GM18951 (cell line): ENCODE data around the gene FUT8.
"Not testable (repeated sequence)": the region's sequence is repeated elsewhere in the genome, so short reads cannot be mapped to it uniquely, and the experiment has no call there.

ENCODE experiments used
- POLR2A ChIP-seq: IDR thresholded peaks from 4 replicates; pipeline ENCODE4 v1.6.1; 2011; ENCODE audit warnings: mild to moderate bottlenecking; ENCODE audit not compliant: insufficient read length, insufficient read depth; ENCODE audit errors: extremely low read depth
- in situ Hi-C: fragments of 300-500 bp; cut with MboI; formaldehyde crosslinking; loops from one replicate; pipeline ENCODE4 v1.12.0; 2022; ENCODE audit warnings: low sequenced_read_pairs, mixed read lengths, inconsistent platforms; ENCODE audit not compliant: unreplicated experiment

FUT8 gene

DNA sequence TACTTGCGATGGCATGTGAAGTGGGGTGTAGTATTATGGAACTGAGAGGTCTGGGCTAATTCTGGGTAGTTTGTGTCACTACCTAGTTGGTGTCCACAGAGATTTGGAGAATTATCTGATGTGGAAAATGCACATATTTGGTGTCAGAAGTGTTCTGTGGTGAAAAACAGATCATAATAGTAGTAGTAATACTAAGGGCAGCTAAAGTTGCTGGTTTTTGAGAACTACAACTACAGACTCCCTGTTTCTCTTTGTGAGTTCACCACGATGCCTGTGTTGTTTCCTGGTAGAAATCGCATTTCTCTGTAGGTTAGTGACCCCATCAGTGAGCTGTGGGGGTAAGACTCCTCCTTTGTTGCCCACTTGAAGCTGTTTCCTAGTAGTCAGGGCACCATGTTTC lies 206.5 kb downstream of the FUT8 start:
- TF ChIP-seq POLR2A = no peak
- in situ Hi-C loops = no loop called here

DNA sequence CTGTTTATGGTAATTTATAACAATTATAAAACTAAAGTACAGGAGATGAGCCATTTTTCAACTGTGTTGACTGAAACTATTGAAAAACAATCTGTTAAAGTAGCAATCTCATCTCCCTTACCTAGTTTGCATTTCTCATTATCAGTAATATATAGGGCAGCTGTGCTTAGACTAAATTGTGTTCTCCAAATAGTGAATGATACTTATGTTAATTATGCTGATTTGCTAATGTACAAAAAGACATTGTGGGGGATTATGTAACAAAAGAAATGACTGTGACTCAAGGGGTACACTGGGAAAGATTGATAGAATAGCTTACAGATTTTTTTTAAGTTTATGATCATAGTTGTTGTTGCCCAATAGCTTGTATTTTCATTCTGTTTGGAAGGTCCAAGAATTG lies 207.7 kb downstream of the FUT8 start:
- no peak for TF ChIP-seq POLR2A
- in situ Hi-C loops = no loop called here

DNA sequence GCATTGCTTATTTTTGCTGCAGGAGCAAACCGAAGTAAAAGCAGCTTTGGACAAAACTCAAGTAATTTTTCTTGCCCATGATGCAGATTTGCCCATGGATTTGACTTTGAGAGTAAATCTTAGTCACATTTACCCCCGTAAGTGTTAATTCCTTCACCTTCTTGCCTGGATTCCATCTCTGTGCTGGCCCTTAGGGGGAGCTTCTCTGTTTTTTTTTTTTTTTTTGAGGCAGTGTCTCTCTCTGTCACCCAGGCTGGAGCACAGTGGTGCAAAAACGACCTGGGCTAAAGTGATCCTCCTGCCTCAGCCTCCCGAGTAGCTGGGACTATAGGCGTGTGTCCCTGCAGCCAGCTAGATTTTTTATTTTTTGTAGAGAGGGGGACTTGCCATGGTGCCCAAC lies 210.2 kb downstream of the FUT8 start:
- TF ChIP-seq POLR2A = no peak
- in situ Hi-C loops = no loop called here

DNA sequence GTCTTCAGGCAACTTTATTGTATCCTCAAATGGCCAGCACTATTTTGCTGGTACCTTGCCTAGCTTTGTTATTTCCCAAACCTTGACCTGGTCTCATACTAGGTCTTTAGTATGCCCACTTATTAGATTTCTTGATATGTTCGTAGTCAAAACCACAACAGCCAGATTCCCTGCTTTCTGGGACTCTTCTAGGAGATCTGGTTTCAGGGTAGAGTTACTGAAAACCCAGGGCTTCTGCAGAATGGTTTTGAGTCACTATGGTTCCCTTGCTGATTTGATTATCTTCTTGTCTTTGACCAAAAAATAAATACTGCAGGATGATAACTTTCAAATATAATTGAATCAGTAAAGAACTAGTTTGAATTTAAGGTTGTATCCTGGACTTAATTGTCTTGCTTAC lies 211.2 kb downstream of the FUT8 start:
- in situ Hi-C loops = no loop called here

DNA sequence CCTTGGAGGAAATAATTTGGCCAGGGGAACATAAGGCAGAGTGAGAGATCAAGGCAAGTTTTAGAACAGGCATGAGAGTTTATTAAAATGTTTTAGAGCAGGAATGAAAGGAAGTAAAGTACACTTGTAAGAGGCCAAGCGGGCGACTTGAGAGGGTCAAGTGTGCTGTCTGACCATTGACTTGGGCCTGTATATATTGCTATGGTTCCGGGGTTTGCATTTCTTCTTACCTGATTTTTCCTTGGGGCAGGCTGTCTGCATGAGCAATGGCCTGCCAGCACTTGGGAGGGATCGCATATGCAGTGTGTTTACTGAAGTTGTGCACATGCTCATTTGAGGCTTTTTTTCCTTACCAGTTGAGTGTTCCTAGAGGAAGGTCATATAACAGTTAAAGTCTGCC lies 214.8 kb downstream of the FUT8 start:
- TF ChIP-seq POLR2A = no peak
- in situ Hi-C loops = no loop called here

More for the DNA sequence above, 211.2 kb downstream of the FUT8 start:
- TF ChIP-seq POLR2A = no peak

DNA sequence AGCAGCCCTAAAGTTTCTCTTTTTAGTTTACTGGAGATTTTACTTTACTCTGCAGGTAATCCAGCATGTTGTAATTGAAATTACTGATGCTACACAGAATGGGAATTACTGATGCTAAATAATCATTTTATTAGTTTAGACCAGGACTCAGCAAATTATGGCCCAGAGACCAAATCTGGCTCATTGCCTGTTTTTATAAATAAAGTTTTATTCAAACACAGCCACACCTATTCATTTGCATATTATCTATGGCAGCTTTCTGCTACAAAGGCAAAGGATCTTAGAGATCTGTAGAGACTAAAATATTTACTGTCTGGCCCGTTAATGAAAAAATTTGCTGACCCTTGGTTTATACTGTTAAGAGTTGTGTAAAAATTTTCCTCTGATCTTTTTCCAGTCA lies 216.1 kb downstream of the FUT8 start:
- no peak for TF ChIP-seq POLR2A
- in situ Hi-C loops = no loop called here

DNA sequence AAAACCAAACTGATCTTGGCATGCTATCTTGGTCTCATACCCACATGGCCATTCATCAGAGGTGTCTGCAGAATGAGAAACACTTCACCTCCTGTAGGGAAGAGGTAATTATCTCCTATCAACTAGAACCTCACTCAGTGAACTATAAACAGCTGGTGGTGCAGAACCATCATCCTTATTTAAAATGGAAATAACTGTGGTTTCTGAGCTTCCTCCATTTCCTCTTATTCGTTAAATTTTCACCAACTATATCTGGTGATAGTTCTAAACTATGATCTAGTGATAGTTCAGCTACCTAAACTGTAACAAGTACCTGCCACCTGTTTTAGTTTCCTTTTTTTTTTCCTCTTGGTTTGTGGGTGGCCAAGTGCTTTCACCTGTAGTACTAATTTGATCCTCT lies 218.5 kb downstream of the FUT8 start:
- in situ Hi-C loops = no loop called here
- TF ChIP-seq POLR2A = no peak

DNA sequence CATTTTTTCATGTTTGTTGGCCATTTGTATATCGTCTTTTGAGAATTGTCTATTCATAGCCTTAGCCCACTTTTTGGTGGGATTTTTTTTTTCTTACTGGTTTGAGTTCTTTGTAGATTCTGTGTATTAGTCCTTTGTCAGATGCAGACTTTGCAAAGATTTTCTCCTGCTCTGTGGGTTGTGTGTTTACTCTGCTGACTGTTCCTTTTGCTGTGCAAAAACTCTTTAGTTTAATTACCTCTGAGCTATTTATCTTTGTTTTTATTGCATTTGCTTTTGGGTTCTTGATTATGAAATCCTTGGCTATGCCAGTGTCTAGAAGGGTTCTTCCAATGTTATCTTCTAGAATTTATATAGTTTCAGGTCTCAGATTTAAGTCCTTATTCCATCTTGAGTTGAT lies 220.0 kb downstream of the FUT8 start:
- in situ Hi-C loops = no loop called here

DNA sequence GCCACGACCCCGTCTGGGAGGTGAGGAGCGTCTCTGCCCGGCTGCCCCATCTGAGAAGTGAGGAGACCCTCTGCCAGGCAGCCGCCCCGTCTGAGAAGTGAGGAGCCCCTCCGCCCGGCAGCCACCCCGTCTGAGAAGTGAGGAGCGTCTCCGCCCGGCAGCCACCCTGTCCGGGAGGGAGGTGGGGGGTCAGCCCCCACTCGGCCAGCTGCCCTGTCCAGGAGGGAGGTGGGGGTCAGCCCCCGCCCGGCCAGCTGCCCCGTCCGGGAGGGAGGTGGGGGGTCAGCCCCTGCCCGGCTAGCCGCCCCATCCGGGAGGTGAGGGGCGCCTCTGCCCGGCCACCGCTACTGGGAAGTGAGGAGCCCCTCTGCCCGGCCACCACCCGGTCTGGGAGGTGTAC lies 221.1 kb downstream of the FUT8 start:
- in situ Hi-C loops = not testable (repeated sequence)

More for the DNA sequence above, 220.0 kb downstream of the FUT8 start:
- no peak for TF ChIP-seq POLR2A

DNA sequence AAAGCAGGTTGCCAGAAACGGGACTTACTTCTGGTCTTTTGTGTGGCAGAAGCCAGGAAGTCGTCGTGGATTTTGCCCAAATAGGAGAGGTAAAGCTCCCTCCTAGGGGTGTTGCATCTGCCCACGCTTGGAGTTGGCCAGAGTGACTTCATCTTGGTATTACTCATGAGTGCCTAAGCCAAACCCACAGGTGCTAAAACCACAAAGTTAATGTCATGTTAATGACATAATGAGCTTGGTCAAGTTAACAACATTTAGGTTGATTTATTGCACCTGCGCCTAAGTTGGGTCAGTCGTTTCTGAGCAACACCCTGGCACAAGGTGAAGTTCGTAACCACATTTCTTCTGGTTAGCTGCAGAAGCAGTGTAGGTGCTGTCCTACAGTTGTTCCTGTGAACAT lies 225.2 kb downstream of the FUT8 start:
- in situ Hi-C loops = no loop called here
- TF ChIP-seq POLR2A = no peak

DNA sequence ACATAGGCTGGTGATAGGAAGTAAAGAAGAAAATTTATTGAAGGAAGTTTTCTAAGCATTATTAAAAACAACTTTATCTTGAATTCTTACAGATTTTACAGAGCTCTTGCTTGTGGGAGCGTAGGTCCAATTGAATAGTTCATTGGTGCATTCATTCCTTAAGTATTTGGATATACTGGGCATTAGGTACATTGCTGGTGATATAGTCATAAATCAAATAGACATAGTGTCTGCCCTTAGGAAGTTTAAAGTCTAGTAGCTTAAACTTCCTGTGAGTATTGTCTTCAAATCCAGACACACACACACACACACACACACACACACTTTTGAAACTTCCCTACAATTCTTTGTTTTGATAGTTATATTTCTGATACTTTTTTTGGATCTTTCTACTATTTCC lies 226.7 kb downstream of the FUT8 start:
- in situ Hi-C loops = no loop called here
- TF ChIP-seq POLR2A = no peak

DNA sequence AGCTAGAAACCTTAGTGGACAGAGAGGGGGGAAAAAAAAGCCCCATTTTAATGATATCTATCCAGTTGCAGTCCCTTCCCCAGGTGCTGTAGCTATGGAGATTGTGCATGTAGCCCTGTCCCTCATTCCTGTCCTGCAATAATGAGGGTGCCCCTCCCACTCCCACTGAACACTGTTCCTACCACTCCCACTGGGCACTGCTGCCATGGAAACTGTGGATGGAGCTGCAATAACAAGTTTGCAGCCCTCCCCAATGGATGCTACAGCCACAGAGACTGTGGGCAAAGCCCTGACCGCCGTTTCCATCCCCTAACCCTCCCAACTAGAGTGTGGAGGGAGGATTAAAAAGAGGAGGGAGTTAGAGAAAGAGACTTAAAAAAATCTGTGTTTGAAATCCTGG lies 238.3 kb downstream of the FUT8 start:
- in situ Hi-C loops = no loop called here

DNA sequence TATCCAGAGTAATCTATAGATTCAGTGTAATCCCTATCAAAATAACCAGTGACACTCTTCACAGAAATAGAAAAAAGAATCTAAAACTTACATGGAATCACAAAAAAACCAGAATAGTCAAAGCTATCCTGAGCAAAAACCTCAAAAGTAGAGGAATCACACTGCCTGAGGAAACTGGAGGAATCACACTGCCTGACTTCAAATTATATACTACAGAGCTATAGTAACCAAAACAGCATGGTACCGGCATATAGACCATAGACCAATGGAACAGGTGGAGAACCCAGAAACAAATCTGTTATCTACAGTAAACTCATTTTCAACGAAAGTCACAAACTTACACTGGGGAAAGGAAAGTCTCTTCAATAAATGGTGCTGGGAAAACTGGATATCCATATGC lies 244.0 kb downstream of the FUT8 start:
- no peak for TF ChIP-seq POLR2A
- in situ Hi-C loops = no loop called here

More for the DNA sequence above, 238.3 kb downstream of the FUT8 start:
- TF ChIP-seq POLR2A = no peak

DNA sequence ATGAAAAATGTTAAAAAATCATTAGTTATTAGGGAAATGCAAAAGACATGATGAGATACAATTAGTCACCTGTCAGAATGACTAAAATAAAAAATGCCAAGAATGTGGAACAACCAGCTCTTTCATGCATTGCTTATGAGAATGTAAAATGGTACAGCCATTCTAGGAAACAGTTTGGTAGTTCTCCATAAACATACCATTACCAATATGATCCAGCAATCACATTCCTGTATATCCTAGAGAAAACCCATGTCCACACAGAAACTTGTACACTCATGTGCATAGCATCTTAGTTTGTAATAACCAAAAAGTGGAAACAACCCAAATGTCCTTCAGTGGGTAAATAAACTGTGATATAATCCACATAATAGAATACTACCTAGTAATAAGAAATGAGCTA lies 245.7 kb downstream of the FUT8 start:
- in situ Hi-C loops = no loop called here
- TF ChIP-seq POLR2A = no peak

DNA sequence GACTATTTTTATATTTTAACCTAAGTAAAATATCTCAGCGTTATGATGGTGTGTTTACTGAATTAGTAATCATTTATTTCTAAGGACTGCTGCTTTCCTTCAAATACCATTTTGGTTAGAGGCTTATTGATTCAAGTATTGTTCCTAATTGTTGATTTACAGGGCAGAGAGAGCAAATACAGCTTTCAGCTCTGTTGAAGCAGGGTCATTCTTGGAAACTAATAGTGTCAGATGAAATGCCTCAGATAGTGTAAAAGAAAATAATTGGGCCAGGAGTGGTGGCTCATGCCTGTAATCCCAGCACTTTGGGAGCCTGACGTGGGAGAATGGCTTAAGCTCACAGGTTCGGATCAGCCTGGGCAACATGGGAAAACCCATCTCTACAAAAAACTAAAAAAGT lies 249.3 kb downstream of the FUT8 start:
- in situ Hi-C loops = no loop called here
- TF ChIP-seq POLR2A = no peak
